TTC549 (cell line): ENCODE results near the gene FAM170B.

Experiments
- FAIRE-seq: peaks from 2 replicates; lab custom pipeline; 2012; peaks lifted over from hg19 to GRCh38; lab: Jason Lieb, UNC

Gene FAM170B

GRCh38 chr10:49133706-49134248 lies at the start of gene FAM170B:
Gene FAM170B, minus strand, starts transcription at chr10:49134021. Its CDS starts 103 bp downstream, at chr10:49133918.
- no peak for FAIRE-seq

GRCh38 chr10:49182776-49183175 lies 49.0 kb upstream of the FAM170B start:
- no peak for FAIRE-seq

- FAIRE-seq: no peak
These were observed 46.6 kb upstream of the FAM170B start for GRCh38 chr10:49180444-49180860.

GRCh38 chr10:49179699-49180443 lies 46.0 kb upstream of the FAM170B start:
- no peak for FAIRE-seq

GRCh38 chr10:49178489-49179471 lies 45.0 kb upstream of the FAM170B start:
- no peak for FAIRE-seq

GRCh38 chr10:49177391-49178355 lies 43.9 kb upstream of the FAM170B start:
- FAIRE-seq: no peak

GRCh38 chr10:49176310-49177268 lies 42.8 kb upstream of the FAM170B start:
- FAIRE-seq: no peak

GRCh38 chr10:49175587-49176309 lies 41.9 kb upstream of the FAM170B start:
- no peak for FAIRE-seq

GRCh38 chr10:49174926-49175500 lies 41.2 kb upstream of the FAM170B start:
- FAIRE-seq: no peak

- FAIRE-seq: no peak
These were observed 40.6 kb upstream of the FAM170B start for GRCh38 chr10:49174261-49174925.

- no peak for FAIRE-seq
These were observed 40.0 kb upstream of the FAM170B start for GRCh38 chr10:49173853-49174252.

- no peak for FAIRE-seq
These were observed 39.5 kb upstream of the FAM170B start for GRCh38 chr10:49173201-49173772.

- no peak for FAIRE-seq
These were observed 38.9 kb upstream of the FAM170B start for GRCh38 chr10:49172777-49173132.

- FAIRE-seq: no peak
These were observed 38.4 kb upstream of the FAM170B start for GRCh38 chr10:49172061-49172776.

- FAIRE-seq: no peak
These were observed 37.7 kb upstream of the FAM170B start for GRCh38 chr10:49171326-49172060.

GRCh38 chr10:49170632-49171325 lies 37.0 kb upstream of the FAM170B start:
- FAIRE-seq: no peak

- FAIRE-seq: no peak
These were observed 36.0 kb upstream of the FAM170B start for GRCh38 chr10:49169776-49170175.
